ENCODE results near the gene DKK3.

- TF ChIP-seq CTCF (IDR thresholded peaks at IDR 0.05; ENCODE audit: poor library complexity, severe bottlenecking) = no peak
- TF ChIP-seq, protein P1, sequence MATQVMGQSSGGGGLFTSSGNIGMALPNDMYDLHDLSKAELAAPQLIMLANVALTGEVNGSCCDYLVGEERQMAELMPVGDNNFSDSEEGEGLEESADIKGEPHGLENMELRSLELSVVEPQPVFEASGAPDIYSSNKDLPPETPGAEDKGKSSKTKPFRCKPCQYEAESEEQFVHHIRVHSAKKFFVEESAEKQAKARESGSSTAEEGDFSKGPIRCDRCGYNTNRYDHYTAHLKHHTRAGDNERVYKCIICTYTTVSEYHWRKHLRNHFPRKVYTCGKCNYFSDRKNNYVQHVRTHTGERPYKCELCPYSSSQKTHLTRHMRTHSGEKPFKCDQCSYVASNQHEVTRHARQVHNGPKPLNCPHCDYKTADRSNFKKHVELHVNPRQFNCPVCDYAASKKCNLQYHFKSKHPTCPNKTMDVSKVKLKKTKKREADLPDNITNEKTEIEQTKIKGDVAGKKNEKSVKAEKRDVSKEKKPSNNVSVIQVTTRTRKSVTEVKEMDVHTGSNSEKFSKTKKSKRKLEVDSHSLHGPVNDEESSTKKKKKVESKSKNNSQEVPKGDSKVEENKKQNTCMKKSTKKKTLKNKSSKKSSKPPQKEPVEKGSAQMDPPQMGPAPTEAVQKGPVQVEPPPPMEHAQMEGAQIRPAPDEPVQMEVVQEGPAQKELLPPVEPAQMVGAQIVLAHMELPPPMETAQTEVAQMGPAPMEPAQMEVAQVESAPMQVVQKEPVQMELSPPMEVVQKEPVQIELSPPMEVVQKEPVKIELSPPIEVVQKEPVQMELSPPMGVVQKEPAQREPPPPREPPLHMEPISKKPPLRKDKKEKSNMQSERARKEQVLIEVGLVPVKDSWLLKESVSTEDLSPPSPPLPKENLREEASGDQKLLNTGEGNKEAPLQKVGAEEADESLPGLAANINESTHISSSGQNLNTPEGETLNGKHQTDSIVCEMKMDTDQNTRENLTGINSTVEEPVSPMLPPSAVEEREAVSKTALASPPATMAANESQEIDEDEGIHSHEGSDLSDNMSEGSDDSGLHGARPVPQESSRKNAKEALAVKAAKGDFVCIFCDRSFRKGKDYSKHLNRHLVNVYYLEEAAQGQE (IDR thresholded peaks at IDR 0.05; ENCODE audit: borderline replicate concordance) = no peak
Observed at GRCh38 chr11:11989774-11990744, 18.4 kb downstream of the DKK3 start.

All from neural cell (in vitro differentiated cells).